Neutrophil (primary cell): Measurements from ENCODE around the gene TFEB.

Experiments
- H3K27ac ChIP-seq: fragments of 200-600 bp; sonication (generic); 2 replicates; pipeline ENCODE4 v1.5.1; 2016; ENCODE audit warnings: mild to moderate bottlenecking, moderate library complexity
- H3K27me3 ChIP-seq: fragments of 200-600 bp; sonication (generic); 2 replicates; pipeline ENCODE4 v1.6.0; 2016; ENCODE audit warnings: mild to moderate bottlenecking
- H3K36me3 ChIP-seq: fragments of 200-600 bp; sonication (generic); 2 replicates; pipeline ENCODE4 v1.5.1; 2017
- H3K4me1 ChIP-seq, 2 experiments: fragments of 200-600 bp in 1 of 2; sonication (generic) in 1 of 2; 1 replicate in 1 of 2; 2 replicates in 1 of 2; pipeline versions ENCODE4 v1.5.1 to v1.6.1; 2013 to 2016; ENCODE audit warnings: low read depth in 1 of 2, low read length in 1 of 2, mild to moderate bottlenecking in 1 of 2, moderate library complexity in 1 of 2; ENCODE audit not compliant: control insufficient read depth in 1 of 2, insufficient read depth in 1 of 2
- H3K4me3 ChIP-seq, 2 experiments: fragments of 200-600 bp in 1 of 2; sonication (generic) in 1 of 2; 1 replicate in 1 of 2; 2 replicates in 1 of 2; pipeline ENCODE4 v1.5.1; 2013 to 2016; ENCODE audit warnings: low read depth in 1 of 2, low read length in 1 of 2, mild to moderate bottlenecking in 1 of 2, moderate library complexity in 1 of 2
- H3K9me3 ChIP-seq: fragments of 200-600 bp; sonication (generic); 2 replicates; pipeline ENCODE4 v1.5.1; 2016
- CTCF ChIP-seq: fragments of 200-600 bp; sonication (generic); IDR thresholded peaks from 2 replicates; pipeline ENCODE4 v1.5.1; 2016; ENCODE audit warnings: antibody characterized with exemption

Gene TFEB

DNA sequence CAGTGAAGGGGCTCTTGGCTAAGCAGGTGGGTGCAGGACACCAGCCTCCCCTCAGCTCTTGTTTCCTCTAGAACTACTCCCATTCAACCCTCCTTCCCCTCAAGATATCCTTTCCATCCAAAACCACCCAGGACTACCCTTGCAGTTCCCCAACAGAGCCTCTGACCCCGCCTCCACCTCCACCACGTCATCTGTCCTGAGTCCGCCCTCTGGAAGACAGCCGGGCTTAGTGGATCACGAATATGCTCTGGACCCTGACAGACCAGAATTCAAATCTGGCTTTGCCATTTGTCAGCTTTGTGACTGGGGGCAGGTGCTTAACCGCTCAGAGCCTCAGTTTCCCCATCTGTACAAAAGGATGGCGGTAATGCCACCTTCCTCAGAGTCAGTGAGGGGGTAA is 31.4 kb downstream of the TFEB start:
- Histone ChIP-seq H3K4me1 (peaks cover 36 to 37% of the 10 kb centered on the region in 2 experiments), H3K36me3 (peaks cover 43% of the 10 kb centered on the region), H3K27ac (no peak overlapping the region), H3K9me3 (no peaks in the 10 kb centered on the region), H3K4me3 (no peak overlapping the region), H3K27me3 (no peaks in the 10 kb centered on the region)
- no peak for TF ChIP-seq CTCF

DNA sequence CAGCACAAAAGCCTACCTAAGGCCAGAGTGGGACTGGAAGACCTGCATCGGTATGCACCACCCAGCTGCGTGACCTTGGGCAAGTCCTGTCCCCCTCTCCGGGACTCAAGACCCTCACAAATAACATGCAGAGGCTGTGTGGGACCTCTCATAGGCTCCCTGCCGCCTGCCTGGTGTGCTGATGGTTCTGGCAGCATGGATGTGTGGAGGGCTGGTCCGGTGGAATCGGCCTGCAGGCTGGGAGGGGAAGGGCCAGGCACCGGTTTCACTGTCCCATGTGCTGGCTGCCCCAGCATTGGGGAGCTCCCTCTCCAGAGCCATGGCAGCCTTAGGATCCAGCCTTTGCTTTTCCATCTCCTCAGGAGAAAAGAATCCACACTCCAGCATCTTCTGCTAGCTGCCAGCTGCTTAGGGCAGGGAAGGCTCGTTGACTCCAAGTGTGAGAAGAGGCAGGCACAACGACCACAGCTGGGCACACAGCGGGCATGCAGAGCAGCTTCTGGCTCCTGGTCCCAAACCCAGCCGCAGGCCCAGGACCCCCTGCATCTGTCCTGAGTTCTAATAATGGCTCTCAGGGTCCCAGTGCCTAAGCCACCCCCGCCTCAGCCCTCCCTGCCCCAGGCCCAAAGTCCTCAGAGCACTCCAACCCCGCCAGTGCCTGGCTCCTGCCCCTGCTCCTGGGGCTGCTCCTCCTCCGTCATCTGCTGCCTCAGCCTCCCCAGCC is 32.5 kb downstream of the TFEB start:
- no peaks in the 10 kb centered on the region for H3K9me3 ChIP-seq
- peaks cover 52% of the 10 kb centered on the region for H3K36me3 ChIP-seq
- H3K4me1 ChIP-seq, result peaks cover 26 to 28% of the 10 kb centered on the region in 2 experiments
- no peaks in the 10 kb centered on the region for H3K27me3 ChIP-seq
- H3K4me3 ChIP-seq, result no peak overlapping the region
- H3K27ac ChIP-seq, result no peak overlapping the region
- TF ChIP-seq CTCF, result no peak

- Histone ChIP-seq H3K27me3 (no peaks in the 10 kb centered on the region), H3K4me1 (peaks cover 19 to 21% of the 10 kb centered on the region in 2 experiments), H3K4me3 (no peak overlapping the region), H3K9me3 (no peaks in the 10 kb centered on the region), H3K36me3 (peaks cover 58% of the 10 kb centered on the region), H3K27ac (no peak overlapping the region)
- TF ChIP-seq CTCF, result no peak
Observed at GRCh38 chr6:41702089-41702745, 33.2 kb downstream of the TFEB start.

GRCh38 chr6:41700463-41701347 is 34.7 kb downstream of the TFEB start:
- Histone ChIP-seq H3K27ac (no peak overlapping the region), H3K4me1 (peaks cover 5 to 6% of the 10 kb centered on the region in 2 experiments), H3K36me3 (peaks cover 70% of the 10 kb centered on the region), H3K27me3 (no peaks in the 10 kb centered on the region), H3K4me3 (no peak overlapping the region), H3K9me3 (no peaks in the 10 kb centered on the region)
- no peak for TF ChIP-seq CTCF

GRCh38 chr6:41699063-41699462 is 36.3 kb downstream of the TFEB start:
- Histone ChIP-seq H3K27me3 (no peaks in the 10 kb centered on the region), H3K9me3 (no peaks in the 10 kb centered on the region), H3K27ac (no peak overlapping the region), H3K4me3 (no peak overlapping the region), H3K36me3 (peaks cover 60% of the 10 kb centered on the region), H3K4me1 (no peaks in the 10 kb centered on the region)
- TF ChIP-seq CTCF, result no peak
